Osteocyte (in vitro differentiated cells): ENCODE measurements around the gene DYNC2H1. TPM values are rescaled to one million over a fixed set of nuclear protein-coding genes. Genes with fewer than 3 reads are reported as not detected.

Experiments used
- DNase-seq: peaks from one replicate; pipeline ENCODE4 v3.0.0; 2021; ENCODE audit warnings: mixed read lengths; ENCODE audit not compliant: unreplicated experiment; ENCODE audit errors: extremely low spot score
- H3K27ac Mint-ChIP-seq: one replicate; pipeline ENCODE4 v1.8.0; 2021; ENCODE audit warnings: mild to moderate bottlenecking, mixed read lengths; ENCODE audit not compliant: unreplicated experiment
- H3K27me3 Mint-ChIP-seq: one replicate; pipeline ENCODE4 v1.8.0; 2021; ENCODE audit warnings: mixed read lengths; ENCODE audit not compliant: unreplicated experiment
- H3K36me3 Mint-ChIP-seq: one replicate; pipeline ENCODE4 v1.8.0; 2021; ENCODE audit warnings: mixed read lengths; ENCODE audit not compliant: unreplicated experiment
- H3K4me1 Mint-ChIP-seq: one replicate; pipeline ENCODE4 v1.8.0; 2021; ENCODE audit warnings: mixed read lengths; ENCODE audit not compliant: unreplicated experiment
- H3K4me3 Mint-ChIP-seq: one replicate; pipeline ENCODE4 v1.8.0; 2021; ENCODE audit warnings: mild to moderate bottlenecking, moderate library complexity, mixed read lengths; ENCODE audit not compliant: unreplicated experiment
- H3K9me3 Mint-ChIP-seq: one replicate; pipeline ENCODE4 v1.8.0; 2021; ENCODE audit warnings: mixed read lengths; ENCODE audit not compliant: unreplicated experiment
- CTCF ChIP-seq: fragments of 200-600 bp; sonication (generic); IDR thresholded peaks from 2 replicates; pipeline ENCODE4 v1.5.0; 2021; ENCODE audit warnings: antibody characterized with exemption, mild to moderate bottlenecking, moderate library complexity
- total RNA-seq: library from RNA; stranded (reverse); gene quantifications from 2 replicates; pipeline ENCODE4 v1.2.1, GENCODE V29; 2021

Gene DYNC2H1
- total RNA-seq, 1 donor from 2014 or later, result 23.4 TPM

GRCh38 chr11:103450241-103450640 is 341.0 kb downstream of the DYNC2H1 start:
- DNase-seq, result no peak
- Mint-ChIP-seq H3K36me3 (peaks cover 2% of the 10 kb centered on the region), H3K4me3 (no peak overlapping the region), H3K9me3 (no peaks in the 10 kb centered on the region), H3K27ac (no peak overlapping the region), H3K27me3 (no peaks in the 10 kb centered on the region), H3K4me1 (peaks cover 11% of the 10 kb centered on the region)
- no peak for TF ChIP-seq CTCF

- Mint-ChIP-seq H3K36me3 (no peaks in the 10 kb centered on the region), H3K27me3 (no peaks in the 10 kb centered on the region), H3K9me3 (no peaks in the 10 kb centered on the region), H3K4me3 (no peak overlapping the region), H3K27ac (no peak overlapping the region), H3K4me1 (peaks cover 11% of the 10 kb centered on the region)
- no peak for DNase-seq
- no peak for TF ChIP-seq CTCF
These were observed 343.9 kb downstream of the DYNC2H1 start for GRCh38 chr11:103453126-103453525.

GRCh38 chr11:103453915-103454709 is 344.9 kb downstream of the DYNC2H1 start:
- no peak overlapping the region for H3K27ac Mint-ChIP-seq
- no peak overlapping the region for H3K4me3 Mint-ChIP-seq
- no peak for DNase-seq
- no peaks in the 10 kb centered on the region for H3K27me3 Mint-ChIP-seq
- TF ChIP-seq CTCF, result no peak
- peaks cover 11% of the 10 kb centered on the region for H3K4me1 Mint-ChIP-seq
- H3K9me3 Mint-ChIP-seq, result no peaks in the 10 kb centered on the region
- H3K36me3 Mint-ChIP-seq, result peaks cover 3% of the 10 kb centered on the region

- peaks cover 5% of the 10 kb centered on the region for H3K36me3 Mint-ChIP-seq
- no peaks in the 10 kb centered on the region for H3K4me1 Mint-ChIP-seq
- no peak overlapping the region for H3K27ac Mint-ChIP-seq
- no peak for DNase-seq
- no peaks in the 10 kb centered on the region for H3K27me3 Mint-ChIP-seq
- TF ChIP-seq CTCF, result no peak
- H3K9me3 Mint-ChIP-seq, result no peaks in the 10 kb centered on the region
- H3K4me3 Mint-ChIP-seq, result no peak overlapping the region
These were observed 355.2 kb downstream of the DYNC2H1 start for GRCh38 chr11:103464420-103464819.

- Mint-ChIP-seq H3K4me1 (no peaks in the 10 kb centered on the region), H3K9me3 (no peaks in the 10 kb centered on the region), H3K27me3 (no peaks in the 10 kb centered on the region), H3K4me3 (no peak overlapping the region), H3K36me3 (peaks cover 5% of the 10 kb centered on the region), H3K27ac (no peak overlapping the region)
- DNase-seq, result no peak
- no peak for TF ChIP-seq CTCF
These were observed 356.4 kb downstream of the DYNC2H1 start for GRCh38 chr11:103465555-103466140.
